Fibroblast of skin of left quadriceps (primary cell): Measurements from ENCODE around the gene INTS13.
"Not testable (repeated sequence)": the region's sequence is repeated elsewhere in the genome, so short reads cannot be mapped to it uniquely, and the experiment has no call there.

Experiments
- DNase-seq, 2 experiments: peaks; one replicate each; pipeline ENCODE4 v3.0.0-alpha.2; 2013; ENCODE audit warnings: low read depth in 2 of 2

The INTS13 gene

GRCh38 chr12:26870491-26871419 lies 67.0 kb downstream of the INTS13 start:
- no peak for DNase-seq

DNA sequence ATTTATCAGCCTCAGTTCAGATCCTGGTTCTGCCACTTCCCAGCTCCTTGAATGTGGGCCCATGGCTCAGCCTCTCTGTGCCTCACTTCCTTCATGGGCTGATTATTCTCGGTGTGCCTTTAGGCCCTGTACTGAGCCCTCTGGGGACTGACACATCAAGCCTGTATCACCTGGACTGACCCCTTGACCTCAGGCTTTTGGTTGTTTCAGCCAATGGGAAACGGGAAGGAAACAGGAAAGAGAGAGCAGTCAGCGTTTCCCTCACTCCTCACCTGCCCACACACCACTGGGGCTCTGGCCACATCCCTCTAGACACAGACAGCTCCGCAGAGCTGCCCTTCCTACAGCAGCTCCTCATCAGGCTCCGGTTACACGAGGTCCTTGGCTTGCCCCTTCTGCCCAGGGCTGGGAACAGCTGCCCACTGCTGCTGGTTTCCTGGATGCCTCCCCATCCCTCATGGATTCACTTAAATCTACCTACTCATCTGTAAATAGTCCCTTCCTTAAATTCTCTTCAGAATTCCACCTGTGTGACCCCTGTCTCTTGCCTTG lies 67.8 kb downstream of the INTS13 start:
- no peak for DNase-seq

DNA sequence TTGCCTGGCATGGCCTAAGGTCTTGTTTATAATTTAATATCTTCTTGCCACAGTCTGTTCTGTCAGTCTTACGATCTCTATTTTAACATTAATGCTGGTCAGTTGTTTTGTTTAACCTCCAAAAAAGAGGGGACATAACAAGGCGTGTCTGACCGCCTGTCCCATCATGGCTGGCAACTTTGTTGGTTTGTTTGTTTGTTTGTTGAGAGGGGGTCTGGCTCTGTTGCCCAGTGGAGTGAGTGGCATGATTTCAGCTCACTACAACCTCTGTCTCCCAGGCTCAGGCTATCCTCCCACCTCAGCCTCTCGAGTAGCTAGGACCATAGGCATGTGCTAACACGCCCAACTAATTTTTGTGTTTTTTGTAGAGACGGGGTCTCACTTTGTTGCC lies 68.7 kb downstream of the INTS13 start:
- DNase-seq = no peak

GRCh38 chr12:26868447-26869103 lies 69.2 kb downstream of the INTS13 start:
- DNase-seq = no peak

DNA sequence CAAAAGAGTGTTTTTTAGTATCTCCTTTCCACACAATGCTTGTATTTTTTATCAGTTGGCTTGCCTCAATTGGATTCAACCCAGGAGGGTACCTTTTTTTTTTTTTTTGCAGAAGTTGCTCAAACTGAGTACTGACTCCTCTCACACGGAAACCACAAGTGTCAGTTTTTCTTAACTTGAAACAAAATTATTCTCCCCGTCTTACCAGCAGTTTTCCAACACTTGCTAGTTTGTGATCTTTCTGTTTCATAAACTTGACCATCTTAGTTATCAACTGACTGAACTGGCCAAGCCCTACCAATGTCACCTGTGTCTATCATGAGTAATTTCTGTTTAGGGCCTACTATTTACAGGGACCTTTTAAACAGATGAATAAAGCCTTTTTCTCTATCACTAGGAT lies 70.7 kb downstream of the INTS13 start:
- DNase-seq = no peak

DNA sequence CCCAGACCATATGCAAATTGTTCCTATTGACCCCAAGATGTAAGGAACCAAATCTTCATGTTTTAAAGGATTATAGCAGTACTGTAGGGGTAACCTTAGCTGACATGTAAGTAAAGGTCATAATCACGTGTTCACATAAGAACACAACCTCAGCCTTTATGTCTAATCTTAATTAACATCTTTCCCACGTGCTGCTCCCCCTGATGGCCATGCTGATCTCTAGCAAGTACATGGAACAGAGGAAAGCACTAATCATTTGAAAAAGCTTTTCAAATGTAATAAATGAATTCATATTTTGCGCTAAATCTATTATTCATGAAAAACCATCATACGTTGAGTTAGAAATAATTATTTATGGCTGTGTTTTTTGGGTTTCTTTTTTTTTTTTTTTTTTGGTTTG lies 74.3 kb downstream of the INTS13 start:
- DNase-seq = no peak

- not testable (repeated sequence) for DNase-seq
These were observed 75.0 kb downstream of the INTS13 start for GRCh38 chr12:26862787-26863186.

DNA sequence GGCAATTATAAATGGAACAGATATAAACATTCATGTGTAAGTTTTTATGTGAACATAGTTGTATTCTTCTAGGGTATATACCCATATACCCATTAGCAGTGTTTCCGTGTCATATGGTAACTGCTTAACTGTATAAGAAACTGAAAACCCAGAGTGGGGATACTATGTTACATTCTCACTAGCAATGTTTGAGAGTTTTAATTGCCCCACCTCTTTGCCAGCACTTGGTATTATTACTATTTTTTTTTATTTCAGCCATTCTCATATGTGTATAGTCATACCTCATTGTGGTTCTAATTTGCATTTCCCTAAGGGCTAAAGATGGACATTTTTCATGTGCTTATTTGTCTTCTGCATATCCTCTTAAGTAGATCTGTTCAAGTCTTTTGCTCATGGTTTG lies 76.1 kb downstream of the INTS13 start:
- no peak for DNase-seq

DNA sequence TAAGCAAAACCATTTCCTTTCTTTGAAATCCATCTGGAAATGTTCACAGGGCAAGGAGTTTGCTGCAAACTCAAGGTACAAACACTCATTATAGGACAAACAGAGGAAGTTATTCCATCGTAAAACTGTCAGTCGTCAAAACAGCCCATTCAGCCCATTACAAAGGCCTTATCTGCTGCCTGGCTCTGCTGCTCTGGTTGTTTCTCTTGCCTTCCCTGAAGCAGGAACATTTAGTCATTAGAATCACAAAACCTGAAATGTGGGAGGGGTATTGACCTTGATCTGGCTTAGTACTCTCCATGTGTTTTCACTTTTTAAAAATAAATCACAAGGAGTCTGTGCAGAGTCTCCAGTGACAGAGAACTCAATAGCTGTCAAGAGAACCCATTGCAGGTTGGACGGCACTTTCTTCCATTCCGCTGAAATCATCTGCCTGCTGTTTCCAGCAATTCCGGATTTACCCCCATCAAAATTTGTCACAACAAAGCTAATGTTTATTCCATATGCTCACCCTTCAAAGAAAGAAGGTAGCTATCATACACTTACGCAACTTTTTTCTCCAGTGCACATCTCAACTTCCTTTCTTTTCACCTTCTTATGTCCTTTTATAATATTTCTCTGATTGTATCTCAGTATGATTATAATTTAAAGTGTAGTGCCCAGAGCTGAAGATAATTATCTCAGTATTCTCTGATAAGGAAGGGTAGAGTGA lies 80.2 kb downstream of the INTS13 start:
- no peak for DNase-seq

GRCh38 chr12:26855337-26855736 lies 82.4 kb downstream of the INTS13 start:
- no peak for DNase-seq
